Measurements from ENCODE around the gene SREBF1. TPM values are rescaled to one million over a fixed set of nuclear protein-coding genes. Genes with fewer than 3 reads are reported as not detected.

The SREBF1 gene
- total RNA-seq, 1 donor: 59.2 TPM

DNA sequence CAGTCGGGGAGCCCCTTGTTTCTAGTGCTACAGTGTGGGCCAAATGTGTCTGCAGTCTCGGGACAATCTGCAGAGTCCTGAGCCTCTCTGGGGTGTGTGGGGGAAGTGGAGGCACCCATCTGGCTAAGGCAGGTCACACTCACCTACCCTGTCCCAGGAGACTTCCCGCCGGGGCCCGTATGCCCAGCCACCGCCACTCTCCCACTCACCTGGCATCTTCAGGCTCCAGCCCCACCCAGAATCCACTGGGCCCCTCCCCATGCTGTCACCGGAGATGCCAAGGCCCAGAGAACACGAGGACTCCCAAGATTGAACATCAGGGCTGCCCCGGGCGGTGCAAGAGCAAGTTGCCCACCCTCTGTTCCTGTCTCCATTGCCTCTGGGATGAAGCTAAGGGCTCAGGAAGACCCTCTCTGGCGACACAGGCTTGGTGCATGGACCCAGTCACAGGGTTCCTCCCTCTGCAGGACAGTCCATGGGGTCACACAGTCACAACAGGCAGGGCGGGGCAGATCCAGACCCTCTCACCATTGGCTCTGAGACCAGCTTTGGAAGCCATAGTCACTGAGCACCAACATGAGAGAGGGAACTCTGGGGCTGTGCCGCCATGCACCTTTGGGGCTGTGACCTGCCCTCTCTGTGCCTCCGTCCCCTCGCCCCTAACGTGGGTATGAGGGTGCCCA is 38.1 kb downstream of the SREBF1 start:
- DNase-seq (ENCODE audit: low read depth in 2 of 3, low spot score in 2 of 3): no peak

GRCh38 chr17:17798010-17798556 is 38.7 kb downstream of the SREBF1 start:
- DNase-seq (ENCODE audit: low read depth in 2 of 3, low spot score in 2 of 3): no peak

DNA sequence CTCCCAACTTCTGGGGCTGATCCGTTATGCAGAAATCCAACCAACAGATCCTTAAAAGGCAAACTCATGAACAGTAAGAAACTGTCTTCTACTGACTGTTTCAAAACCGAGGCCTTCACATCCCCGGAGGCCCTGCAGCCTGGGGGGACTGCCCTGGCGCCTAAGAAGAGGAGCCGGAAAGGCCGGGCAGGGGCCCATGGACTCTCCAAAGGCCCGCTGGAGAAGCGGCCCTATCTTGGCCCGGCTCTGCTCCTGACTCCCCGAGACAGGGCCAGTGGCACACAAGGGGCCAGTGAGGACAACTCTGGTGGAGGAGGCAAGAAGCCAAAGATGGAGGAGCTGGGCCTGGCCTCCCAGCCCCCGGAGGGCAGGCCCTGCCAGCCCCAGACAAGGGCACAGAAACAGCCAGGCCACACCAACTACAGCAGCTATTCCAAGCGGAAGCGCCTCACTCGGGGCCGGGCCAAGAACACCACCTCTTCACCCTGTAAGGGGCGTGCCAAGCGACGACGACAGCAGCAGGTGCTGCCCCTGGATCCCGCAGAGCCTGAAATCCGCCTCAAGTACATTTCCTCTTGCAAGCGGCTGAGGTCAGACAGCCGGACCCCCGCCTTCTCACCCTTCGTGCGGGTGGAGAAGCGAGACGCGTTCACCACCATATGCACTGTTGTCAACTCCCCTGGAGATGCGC is 39.5 kb downstream of the SREBF1 start:
- no peak for DNase-seq (ENCODE audit: low read depth in 2 of 3, low spot score in 2 of 3)

DNA sequence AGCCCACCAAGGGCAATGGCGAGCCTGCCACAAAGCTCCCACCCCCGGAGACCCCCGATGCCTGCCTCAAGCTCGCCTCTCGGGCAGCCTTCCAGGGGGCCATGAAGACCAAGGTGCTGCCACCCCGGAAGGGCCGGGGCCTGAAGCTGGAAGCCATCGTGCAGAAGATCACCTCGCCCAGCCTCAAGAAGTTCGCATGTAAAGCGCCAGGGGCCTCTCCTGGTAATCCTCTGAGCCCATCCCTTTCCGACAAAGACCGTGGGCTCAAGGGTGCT is 40.1 kb downstream of the SREBF1 start:
- no peak for DNase-seq (ENCODE audit: low read depth in 2 of 3, low spot score in 2 of 3)

- DNase-seq (ENCODE audit: low read depth in 2 of 3, low spot score in 2 of 3): no peak
Observed at GRCh38 chr17:17795946-17796786, 40.6 kb downstream of the SREBF1 start.

GRCh38 chr17:17795296-17795695 is 41.5 kb downstream of the SREBF1 start:
- no peak for DNase-seq (ENCODE audit: low read depth in 2 of 3, low spot score in 2 of 3)

GRCh38 chr17:17794382-17794781 is 42.4 kb downstream of the SREBF1 start:
- DNase-seq (ENCODE audit: low read depth in 2 of 3, low spot score in 2 of 3): no peak

GRCh38 chr17:17793378-17794214 is 43.2 kb downstream of the SREBF1 start:
- no peak for DNase-seq (ENCODE audit: low read depth in 2 of 3, low spot score in 2 of 3)

- DNase-seq (ENCODE audit: low read depth in 2 of 3, low spot score in 2 of 3): peak in 2 of 3 donors; percentile 88 to 92
Observed at GRCh38 chr17:17792551-17793377, 44.0 kb downstream of the SREBF1 start.

GRCh38 chr17:17792037-17792550 is 44.7 kb downstream of the SREBF1 start:
- peak in 2 of 3 donors; percentile 28 to 52 for DNase-seq (ENCODE audit: low read depth in 2 of 3, low spot score in 2 of 3)

DNA sequence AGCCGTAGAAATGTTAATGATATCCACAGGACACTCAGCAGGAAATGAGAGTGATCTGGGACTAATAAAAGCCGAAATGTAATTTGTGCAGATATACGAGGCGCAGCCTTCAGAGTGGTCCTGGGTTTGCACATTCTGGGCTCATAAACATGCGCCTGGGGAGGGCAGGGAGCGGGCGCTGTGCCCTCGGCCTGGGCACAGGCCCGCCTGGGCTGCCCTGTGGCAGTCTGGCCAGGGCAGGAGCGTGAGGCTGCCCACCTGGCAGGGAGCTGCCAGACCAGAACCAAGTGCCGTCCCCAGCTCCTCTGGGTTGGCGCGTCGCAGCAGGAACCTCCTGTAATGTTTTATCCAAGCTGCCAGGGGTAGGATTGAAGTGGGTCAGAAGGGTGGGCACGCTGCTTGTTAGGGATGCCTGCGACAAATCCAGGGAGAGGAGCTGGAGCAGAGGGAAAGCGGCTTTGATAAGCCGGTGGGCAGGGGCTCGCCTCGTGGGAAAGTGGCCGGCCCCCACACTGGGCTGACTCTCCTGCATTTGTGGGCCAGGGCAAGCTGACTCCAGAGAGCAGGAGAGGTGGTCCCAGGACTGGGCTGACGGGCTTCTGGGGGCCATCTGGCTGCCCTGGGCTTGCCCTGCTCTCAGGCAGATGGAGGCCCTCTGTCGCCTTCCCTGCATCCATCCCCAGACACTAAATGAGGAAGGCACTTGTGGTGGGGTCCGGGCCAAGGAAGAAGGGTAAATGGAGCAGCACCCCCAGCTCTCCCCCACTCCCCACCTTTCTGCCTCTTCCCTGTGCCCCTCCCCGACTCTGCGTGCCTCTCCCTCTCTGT is 45.9 kb downstream of the SREBF1 start:
- no peak for DNase-seq (ENCODE audit: low read depth in 2 of 3, low spot score in 2 of 3)

DNA sequence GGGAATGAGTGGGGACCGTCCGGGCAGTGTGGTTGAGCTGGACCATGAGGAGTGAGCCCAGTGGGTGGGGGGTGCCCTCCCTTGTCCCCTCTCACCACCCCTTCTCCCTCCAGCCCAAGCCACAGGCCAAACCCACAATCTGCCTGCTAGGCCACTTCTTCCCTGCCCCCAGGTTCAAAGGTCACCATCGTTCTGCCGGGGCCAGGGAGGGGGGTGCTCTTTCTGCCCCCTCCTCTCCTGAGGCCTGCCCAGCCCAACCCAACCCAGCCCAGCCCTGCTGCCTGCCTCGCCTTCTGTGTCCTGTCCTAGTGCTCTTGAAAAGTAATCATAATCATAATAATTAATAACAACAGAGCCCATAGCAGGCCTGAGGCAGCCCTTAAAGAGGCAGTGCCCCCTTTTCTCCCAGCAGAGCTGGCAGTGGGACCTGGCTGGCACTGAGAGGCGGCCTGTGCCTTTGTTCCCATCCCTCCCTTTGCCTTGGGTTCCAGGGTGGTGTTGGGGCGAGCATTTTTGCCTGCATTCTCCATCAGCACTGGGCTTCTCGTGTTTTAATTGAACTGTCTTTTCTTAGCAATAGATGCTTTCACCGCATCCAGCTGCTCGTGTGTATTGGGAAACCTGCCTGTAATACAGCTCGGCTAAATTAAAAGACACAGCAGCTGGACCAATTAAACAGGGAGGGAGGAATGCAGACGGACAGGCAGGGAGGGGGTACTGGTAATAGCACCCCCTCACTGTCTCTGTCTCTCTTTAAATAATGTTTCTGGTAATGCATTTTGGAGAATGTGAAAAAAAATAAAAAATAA is 46.8 kb downstream of the SREBF1 start:
- no peak for DNase-seq (ENCODE audit: low read depth in 2 of 3, low spot score in 2 of 3)

DNA sequence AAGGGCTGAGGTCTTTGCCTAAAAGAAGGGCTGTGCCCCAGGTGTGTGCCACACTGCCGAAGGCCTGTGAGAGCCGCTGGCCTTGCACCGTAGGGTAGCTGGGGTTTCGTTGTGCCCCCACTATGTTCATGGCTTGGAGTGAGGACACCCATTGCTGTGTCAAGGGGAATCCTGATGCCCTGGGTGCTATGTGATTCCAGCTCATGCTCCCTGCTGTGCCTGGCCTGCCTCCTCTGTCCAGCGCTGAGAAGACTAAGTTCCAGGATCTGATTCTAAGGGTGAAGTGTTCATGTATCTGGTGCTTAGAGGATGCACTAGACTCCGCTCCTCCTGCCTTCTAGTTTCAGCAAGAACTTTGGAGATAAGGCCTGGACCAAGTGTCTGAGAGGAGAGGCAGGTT is 47.4 kb downstream of the SREBF1 start:
- DNase-seq (ENCODE audit: low read depth in 2 of 3, low spot score in 2 of 3): no peak

- DNase-seq (ENCODE audit: low read depth in 2 of 3, low spot score in 2 of 3): no peak
Observed at GRCh38 chr17:17788967-17789366, 47.8 kb downstream of the SREBF1 start.

- DNase-seq (ENCODE audit: low read depth in 2 of 3, low spot score in 2 of 3): no peak
Observed at GRCh38 chr17:17787568-17787967, 49.2 kb downstream of the SREBF1 start.

- no peak for DNase-seq (ENCODE audit: low read depth in 2 of 3, low spot score in 2 of 3)
Observed at GRCh38 chr17:17786998-17787397, 49.8 kb downstream of the SREBF1 start.

- no peak for DNase-seq (ENCODE audit: low read depth in 2 of 3, low spot score in 2 of 3)
Observed at GRCh38 chr17:17785407-17785806, 51.4 kb downstream of the SREBF1 start.

Measured in hematopoietic multipotent progenitor cell (in vitro differentiated cells).